ENCODE data around the gene ZNF556. TPM values are rescaled to one million over a fixed set of nuclear protein-coding genes. Genes with fewer than 3 reads are reported as not detected.

ZNF556 gene
- total and polyA plus RNA-seq, 10 of the 15 experiments (the other 5 are each of a cell fraction or from before 2014, with no cell fraction given), result not detected

DNA sequence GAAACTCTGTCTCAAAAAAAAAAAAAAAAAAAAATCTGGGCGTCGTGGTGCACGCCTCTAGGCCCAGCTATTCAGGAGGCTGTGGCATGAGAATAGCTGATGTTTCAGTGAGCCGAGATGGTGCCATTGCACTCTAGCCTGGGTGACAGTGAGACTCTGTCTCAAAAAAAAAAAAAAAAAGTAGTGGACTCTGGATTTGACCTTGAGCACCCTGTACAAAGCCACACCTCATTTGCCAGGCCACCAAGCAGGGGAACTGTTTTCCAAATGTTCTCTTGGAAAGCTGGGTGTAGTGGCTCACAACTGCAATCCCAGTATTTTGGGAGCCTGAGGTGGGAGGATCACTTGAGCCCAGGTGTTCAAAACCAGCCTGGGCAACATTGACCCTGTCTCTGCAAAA, 29.7 kb upstream of the ZNF556 start:
- Histone ChIP-seq H3K4me2 (ENCODE audit: control insufficient read depth, insufficient read depth) (no peak overlapping the region), H3K4me1 (ENCODE audit: control insufficient read depth, insufficient read depth, low read length) (peaks cover 3% of the 10 kb centered on the region; the same call in 1 of the 2 replicates), H3K79me2 (ENCODE audit: control insufficient read depth, insufficient read depth, low read length) (peaks cover 2% of the 10 kb centered on the region), H3K9ac (ENCODE audit: control insufficient read depth, insufficient read depth, low read length) (no peak overlapping the region), H3K9me3 (replicated peaks; ENCODE audit: control insufficient read depth, insufficient read depth, low read length) (peaks cover 25% of the 10 kb centered on the region), H3K36me3 (ENCODE audit: control insufficient read depth in 2 of 2, insufficient read depth in 2 of 2, low read length in 1 of 2) (no peaks in the 10 kb centered on the region), H3K27ac (ENCODE audit: control insufficient read depth, insufficient read depth) (no peak overlapping the region), H4K20me1 (ENCODE audit: control insufficient read depth, insufficient read depth) (no peaks in the 10 kb centered on the region), H3K4me3 (no peak overlapping the region), H3K27me3 (replicated peaks in 1 of 2; ENCODE audit: control insufficient read depth in 2 of 2, insufficient read depth in 2 of 2, low read length in 1 of 2) (no peaks in the 10 kb centered on the region), H2AFZ (ENCODE audit: control insufficient read depth, low read depth, low read length) (no peak overlapping the region)
- in situ Hi-C loops (cut with MboI), result no loop called here
- intact Hi-C loops (cut with micrococcal nuclease; ENCODE audit: unreplicated experiment), result no loop called here
- SMC1A ChIA-PET (ENCODE audit: uncharacterized antibody, unreplicated experiment), result no interaction called here
- TF ChIP-seq PML (IDR thresholded peaks at IDR 0.05; ENCODE audit: low read length), result no peak
- TF ChIP-seq, protein P1, sequence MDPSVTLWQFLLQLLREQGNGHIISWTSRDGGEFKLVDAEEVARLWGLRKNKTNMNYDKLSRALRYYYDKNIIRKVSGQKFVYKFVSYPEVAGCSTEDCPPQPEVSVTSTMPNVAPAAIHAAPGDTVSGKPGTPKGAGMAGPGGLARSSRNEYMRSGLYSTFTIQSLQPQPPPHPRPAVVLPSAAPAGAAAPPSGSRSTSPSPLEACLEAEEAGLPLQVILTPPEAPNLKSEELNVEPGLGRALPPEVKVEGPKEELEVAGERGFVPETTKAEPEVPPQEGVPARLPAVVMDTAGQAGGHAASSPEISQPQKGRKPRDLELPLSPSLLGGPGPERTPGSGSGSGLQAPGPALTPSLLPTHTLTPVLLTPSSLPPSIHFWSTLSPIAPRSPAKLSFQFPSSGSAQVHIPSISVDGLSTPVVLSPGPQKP (IDR thresholded peaks at IDR 0.05; ENCODE audit: low read depth, low read length), result no peak
- no peak for TF ChIP-seq GABPA (IDR thresholded peaks at IDR 0.05; ENCODE audit: low read depth)
- TF ChIP-seq EGR1 (IDR thresholded peaks at IDR 0.05; ENCODE audit: borderline replicate concordance in 1 of 2, low read depth in 2 of 2, low read length in 2 of 2), result no peak
- TF ChIP-seq TAF1 (IDR thresholded peaks at IDR 0.05; ENCODE audit: borderline replicate concordance, low read depth, low read length), result no peak
- TF ChIP-seq NRF1 (conservative IDR thresholded peaks at IDR 0.05; ENCODE audit: low read depth, low read length), result no peak
- TF ChIP-seq, protein P2, sequence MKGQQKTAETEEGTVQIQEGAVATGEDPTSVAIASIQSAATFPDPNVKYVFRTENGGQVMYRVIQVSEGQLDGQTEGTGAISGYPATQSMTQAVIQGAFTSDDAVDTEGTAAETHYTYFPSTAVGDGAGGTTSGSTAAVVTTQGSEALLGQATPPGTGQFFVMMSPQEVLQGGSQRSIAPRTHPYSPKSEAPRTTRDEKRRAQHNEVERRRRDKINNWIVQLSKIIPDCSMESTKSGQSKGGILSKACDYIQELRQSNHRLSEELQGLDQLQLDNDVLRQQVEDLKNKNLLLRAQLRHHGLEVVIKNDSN (IDR thresholded peaks at IDR 0.05; ENCODE audit: borderline replicate concordance, extremely low read length, insufficient read depth, low read depth, low read length), result no peak
- TF ChIP-seq TBL1XR1 (IDR thresholded peaks at IDR 0.05; ENCODE audit: low read depth, low read length), result no peak
- no peak for TF ChIP-seq MTA3 (IDR thresholded peaks at IDR 0.05; ENCODE audit: borderline replicate concordance, low read length)
- TF ChIP-seq KDM1A (IDR thresholded peaks at IDR 0.05; ENCODE audit: borderline replicate concordance), result no peak
- no peak for TF ChIP-seq RAD51 (IDR thresholded peaks at IDR 0.05)
- TF ChIP-seq FOXK2 (IDR thresholded peaks at IDR 0.05), result no peak
- FAIRE-seq (no peak), ATAC-seq (no peak), DNase-seq (ENCODE audit: low read depth, low spot score) (no peak)
- POLR2A ChIA-PET, result interaction anchor here (0.7 kb wide), 1 partner anchor 13 kb away, joined by 5 read pairs; no protein-coding TSS in a partner anchor
- CTCF ChIA-PET, result interaction anchor here (0.6 kb wide), 1 partner anchor 691 kb away, joined by 4 read pairs; no protein-coding TSS in a partner anchor
- WGBS (ENCODE audit: insufficient coverage, insufficient replicate concordance, low lambda C conversion rate, missing lambda C conversion rate), result 70% methylated on average over 3 of the region's 4 CpGs
- RAD21 ChIA-PET (ENCODE audit: unreplicated experiment), result no interaction called here
- BruUV-seq (replicated peaks), result no TSS peak

All from GM12878 (cell line).